GM12878 (cell line): Measurements from ENCODE around the gene ARHGEF37. TPM values are rescaled to one million over a fixed set of nuclear protein-coding genes. Genes with fewer than 3 reads are reported as not detected.
A peak's percentile ranks its signal among the peaks of the same experiment; 100 is the strongest.

ENCODE experiments used
- ATAC-seq: fragments of 200-7000 bp; cut with Tn5 transposase; 3 replicates; pipeline ENCODE4 v1.9.1; 2020; ENCODE audit warnings: mild to moderate bottlenecking, moderate library complexity
- BruUV-seq: library from RNA; stranded (reverse); fragments of 400-500 nt; replicated peaks from 2 replicates; lab custom pipeline; 2021; lab: Mats Ljungman, UMichigan
- CTCF ChIA-PET: fragments of 300-600 bp; sonication (Branson Sonifier 250); formaldehyde crosslinking; extraction: SDS; loops from one replicate; lab custom pipeline; 2021; ENCODE audit warnings: inconsistent platforms; lab: Yijun Ruan, JAX
- POLR2A ChIA-PET: fragments of 350-600 bp; formaldehyde crosslinking; extraction: SDS; loops from one replicate; lab custom pipeline; 2021; ENCODE audit warnings: inconsistent platforms; lab: Charles Lee
- RAD21 ChIA-PET: fragments of 300-600 bp; sonication (Branson Sonifier 250); formaldehyde crosslinking; loops from one replicate; lab custom pipeline; 2023; ENCODE audit warnings: antibody characterized with exemption; ENCODE audit not compliant: unreplicated experiment; lab: Charles Lee
- SMC1A ChIA-PET: fragments of 300-600 bp; sonication (Branson Sonifier 250); formaldehyde crosslinking; loops from one replicate; lab custom pipeline; 2023; ENCODE audit not compliant: unreplicated experiment, uncharacterized antibody; lab: Charles Lee
- DNase-seq: peaks from one replicate; pipeline ENCODE4 v3.0.0-alpha.2; 2011; ENCODE audit warnings: low read depth, low spot score
- FAIRE-seq: peaks from 3 replicates; lab custom pipeline; 2011; peaks lifted over from hg19 to GRCh38; lab: Jason Lieb, UNC
- H2AFZ ChIP-seq: 2 replicates; pipeline ENCODE4 v1.6.0; 2011; ENCODE audit warnings: low read depth, low read length, control low read depth; ENCODE audit not compliant: control insufficient read depth
- H3K27ac ChIP-seq: 2 replicates; pipeline ENCODE4 v1.5.1; 2011; ENCODE audit warnings: control low read depth; ENCODE audit not compliant: control insufficient read depth, insufficient read depth
- H3K27me3 ChIP-seq, 2 experiments: replicated peaks in 1 of 2; 2 replicates each; pipeline versions ENCODE4 v1.6.0 to v1.6.1; 2011; ENCODE audit warnings: low read length in 1 of 2; ENCODE audit not compliant: control insufficient read depth in 2 of 2, insufficient read depth in 2 of 2
- H3K36me3 ChIP-seq, 2 experiments: 2 replicates each; pipeline ENCODE4 v1.5.1; 2011; ENCODE audit warnings: low read length in 1 of 2; ENCODE audit not compliant: control insufficient read depth in 2 of 2, insufficient read depth in 2 of 2
- H3K4me1 ChIP-seq: 2 replicates; pipeline ENCODE4 v1.6.1; 2011; ENCODE audit warnings: mild to moderate bottlenecking, low read length, moderate library complexity, mixed read lengths; ENCODE audit not compliant: control insufficient read depth, insufficient read depth
- H3K4me2 ChIP-seq: 2 replicates; pipeline ENCODE4 v1.6.0; 2011; ENCODE audit warnings: control low read depth; ENCODE audit not compliant: control insufficient read depth, insufficient read depth
- H3K4me3 ChIP-seq: fragments of 200-600 bp; sonication (generic); 2 replicates; pipeline ENCODE4 v1.5.1; 2016
- H3K79me2 ChIP-seq: 2 replicates; pipeline ENCODE4 v1.6.0; 2011; ENCODE audit warnings: low read length; ENCODE audit not compliant: control insufficient read depth, insufficient read depth
- H3K9ac ChIP-seq: 2 replicates; pipeline ENCODE4 v1.8.0; 2011; ENCODE audit warnings: low read length, control low read depth, mixed read lengths; ENCODE audit not compliant: control insufficient read depth, insufficient read depth
- H3K9me3 ChIP-seq: replicated peaks from 3 replicates; pipeline ENCODE4 v1.5.1; 2011; ENCODE audit warnings: mild to moderate bottlenecking, low read length; ENCODE audit not compliant: control insufficient read depth, insufficient read depth
- H4K20me1 ChIP-seq: 2 replicates; pipeline ENCODE4 v1.6.0; 2011; ENCODE audit not compliant: control insufficient read depth, insufficient read depth
- ATF2 ChIP-seq: IDR thresholded peaks from 2 replicates; pipeline ENCODE4 v1.6.1; 2012; ENCODE audit warnings: low read length, inconsistent platforms
- CUX1 ChIP-seq: IDR thresholded peaks from 2 replicates; pipeline ENCODE4 v1.6.1; 2012; ENCODE audit warnings: improper control_type of control experiment, low read depth, low read length; ENCODE audit not compliant: insufficient replicate concordance
- EGR1 ChIP-seq, 2 experiments: IDR thresholded peaks; 1 replicate in 1 of 2; 2 replicates in 1 of 2; pipeline ENCODE4 v1.6.1; 2011 to 2012; ENCODE audit warnings: low read depth in 2 of 2, low read length in 2 of 2, borderline replicate concordance in 1 of 2, mild to moderate bottlenecking in 1 of 2, moderate library complexity in 1 of 2
- LARP7 ChIP-seq: fragments of 450-650 bp; IDR thresholded peaks from 2 replicates; pipeline ENCODE4 v1.6.1; 2017; ENCODE audit warnings: mild to moderate bottlenecking
- RELA ChIP-seq: fragments of 450-650 bp; IDR thresholded peaks from 2 replicates; pipeline ENCODE4 v1.8.0; 2014; ENCODE audit warnings: borderline replicate concordance; ENCODE audit not compliant: partially characterized antibody
- SMAD1 ChIP-seq: fragments of 450-650 bp; IDR thresholded peaks from 2 replicates; pipeline ENCODE4 v1.6.1; 2018; ENCODE audit warnings: mild to moderate bottlenecking, low read depth; ENCODE audit not compliant: partially characterized antibody
- ZBED1 ChIP-seq: IDR thresholded peaks from 2 replicates; pipeline ENCODE4 v1.6.1; 2016; ENCODE audit warnings: borderline replicate concordance
- ZBTB40 ChIP-seq: fragments of 450-650 bp; IDR thresholded peaks from 2 replicates; pipeline ENCODE4 v1.6.1; 2016; ENCODE audit warnings: mild to moderate bottlenecking, moderate library complexity, borderline replicate concordance
- ZNF384 ChIP-seq: IDR thresholded peaks from 2 replicates; pipeline ENCODE4 v1.6.1; 2012; ENCODE audit warnings: low read depth, mild to moderate bottlenecking, low read length, improper control_type of control experiment, borderline replicate concordance
- WGBS: methylation state at CpG from one replicate; pipeline ENCODE4 v1.1.6; 2016; ENCODE audit warnings: low lambda C conversion rate; ENCODE audit not compliant: insufficient replicate concordance, insufficient coverage; ENCODE audit errors: missing lambda C conversion rate; 5-methylcytosine and 5-hydroxymethylcytosine counted together
- in situ Hi-C: fragments of 300-500 bp; cut with MboI; formaldehyde crosslinking; loops from 9 replicates; pipeline ENCODE4 v1.14.3; 2018; ENCODE audit warnings: mixed read lengths
- intact Hi-C: fragments of 100-400 bp; cut with micrococcal nuclease; formaldehyde crosslinking; loops from one replicate; pipeline ENCODE4 v1.14.2; 2022; ENCODE audit not compliant: unreplicated experiment
- polyA plus RNA-seq, 11 experiments: library from polyadenylated mRNA; depleted of rRNA in 4 of 11; unstranded in 6 of 11; stranded (reverse) in 5 of 11; fragments of >200 nt; fragmentation: Nextera tagmentation in 4 of 11; fragmentation: Illumina TruSeq in 1 of 11; extraction: Ambion mirVana in 4 of 11; extraction: Trizol in 1 of 11; gene quantifications; 1 replicate in 1 of 11; 2 replicates in 10 of 11; pipeline versions ENCODE4 v1.2.1 to v1.2.3, GENCODE V29; 2011 to 2016; ENCODE audit warnings: inconsistent platforms in 2 of 11, missing spikeins in 2 of 11, low read depth in 1 of 11
- total RNA-seq, 4 experiments: library from RNA; depleted of rRNA in 3 of 4; stranded (reverse); fragments of >200 nt in 3 of 4; fragmentation: Illumina TruSeq in 1 of 4; extraction: Trizol in 1 of 4; gene quantifications; 2 replicates each; pipeline versions ENCODE4 v1.2.1 to v1.2.3, GENCODE V29; 2013 to 2021
- TF ChIP-seq, protein P1 (sequence below): IDR thresholded peaks from 2 replicates; pipeline ENCODE4 v1.6.1; 2011; ENCODE audit warnings: mild to moderate bottlenecking, low read depth, low read length, moderate library complexity; ENCODE audit not compliant: insufficient replicate concordance

The ARHGEF37 gene
- total and polyA plus RNA-seq, 10 of the 15 experiments (the other 5 are each of a cell fraction or from before 2014, with no cell fraction given): 0.16 to 1.1 (median 0.63) TPM

GRCh38 chr5:149654883-149655505, 73.7 kb downstream of the ARHGEF37 start:
- Histone ChIP-seq H3K27ac (no peak overlapping the region), H3K9me3 (peaks cover 6% of the 10 kb centered on the region; the same call in 2 of the 3 replicates), H3K79me2 (no peaks in the 10 kb centered on the region), H3K27me3 (no peaks in the 10 kb centered on the region; a peak in 1 of 4 replicates), H3K4me3 (no peak overlapping the region), H3K9ac (no peak overlapping the region), H3K4me1 (no peaks in the 10 kb centered on the region), H4K20me1 (no peaks in the 10 kb centered on the region), H3K36me3 (no peaks in the 10 kb centered on the region), H3K4me2 (no peak overlapping the region), H2AFZ (no peak overlapping the region)
- FAIRE-seq (peak; percentile 41), ATAC-seq (no peak), DNase-seq (no peak)
- ChIA-PET SMC1A (interaction anchor here (1.4 to 1.5 kb wide), 2 partner anchors 173 to 175 kb away, joined by 3 to 4 read pairs; no protein-coding TSS in a partner anchor), CTCF (interaction anchor here (0.8 to 13.8 kb wide), 8 partner anchors 9 to 197 kb away, joined by 3 to 349 read pairs (median 5); no protein-coding TSS in a partner anchor), POLR2A (interaction anchor here (0.9 kb wide), 1 partner anchor 10 kb away, joined by 3 read pairs; no protein-coding TSS in a partner anchor), RAD21 (interaction anchor here (1.0 to 2.4 kb wide), 4 partner anchors 11 to 197 kb away, joined by 3 to 45 read pairs (median 14); no protein-coding TSS in a partner anchor)
- WGBS: 75% methylated on average over 2 of the region's 4 CpGs
- intact Hi-C loops (no loop called here), in situ Hi-C loops (no loop called here)
- TF ChIP-seq RELA: no peak
- TF ChIP-seq SMAD1: no peak
- no peak for TF ChIP-seq EGR1 (IDR thresholded peaks at IDR 0.05; ENCODE audit: borderline replicate concordance in 1 of 2, low read depth in 2 of 2, low read length in 2 of 2)
- TF ChIP-seq, protein P1, sequence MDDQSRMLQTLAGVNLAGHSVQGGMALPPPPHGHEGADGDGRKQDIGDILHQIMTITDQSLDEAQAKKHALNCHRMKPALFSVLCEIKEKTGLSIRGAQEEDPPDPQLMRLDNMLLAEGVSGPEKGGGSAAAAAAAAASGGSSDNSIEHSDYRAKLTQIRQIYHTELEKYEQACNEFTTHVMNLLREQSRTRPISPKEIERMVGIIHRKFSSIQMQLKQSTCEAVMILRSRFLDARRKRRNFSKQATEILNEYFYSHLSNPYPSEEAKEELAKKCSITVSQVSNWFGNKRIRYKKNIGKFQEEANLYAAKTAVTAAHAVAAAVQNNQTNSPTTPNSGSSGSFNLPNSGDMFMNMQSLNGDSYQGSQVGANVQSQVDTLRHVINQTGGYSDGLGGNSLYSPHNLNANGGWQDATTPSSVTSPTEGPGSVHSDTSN: no peak
- TF ChIP-seq LARP7: no peak
- TF ChIP-seq ZBTB40: no peak
- no peak for TF ChIP-seq ATF2
- TF ChIP-seq ZNF384: no peak
- no peak for TF ChIP-seq CUX1
- TF ChIP-seq ZBED1: no peak
- BruUV-seq: no TSS peak
